ENCODE data around the gene GFER. TPM values are rescaled to one million over a fixed set of nuclear protein-coding genes. Genes with fewer than 3 reads are reported as not detected.

GFER gene
- total and polyA plus RNA-seq, 9 of the 15 experiments (the other 6 are each of a cell fraction or from before 2014, with no cell fraction given), result 4.3 to 53.7 (median 19.8) TPM

- Histone ChIP-seq H3K36me3 (ENCODE audit: control insufficient read depth, insufficient read depth, low read length) (peaks cover 38% of the 10 kb centered on the region), H3K9me1 (ENCODE audit: control insufficient read depth, insufficient read depth, low read length) (no peaks in the 10 kb centered on the region), H3K9ac (ENCODE audit: insufficient read depth in 1 of 2, low read depth in 2 of 2, low read length in 2 of 2) (peak overlapping the region; percentile 75 to 94), H3K79me2 (ENCODE audit: control insufficient read depth, insufficient read depth, low read length) (peaks cover 67% of the 10 kb centered on the region), H3K4me3 (peak overlapping the region; percentile 65), H3K9me3 (replicated peaks; ENCODE audit: control insufficient read depth, insufficient read depth, low read depth, low read length) (no peaks in the 10 kb centered on the region), H3K27me3 (ENCODE audit: control insufficient read depth in 2 of 2, insufficient read depth in 2 of 2, low read length in 2 of 2) (no peaks in the 10 kb centered on the region), H3K4me2 (ENCODE audit: insufficient read depth, low read length) (peak overlapping the region; percentile 100), H2AFZ (ENCODE audit: low read depth, low read length) (no peak overlapping the region), H3K27ac (ENCODE audit: extremely low read depth, low read depth, low read length) (peak overlapping the region; percentile 83), H4K20me1 (replicated peaks; ENCODE audit: control insufficient read depth, insufficient read depth, low read length) (peaks cover 35% of the 10 kb centered on the region), H3K4me1 (replicated peaks in 1 of 2; ENCODE audit: control insufficient read depth in 2 of 2, insufficient read depth in 2 of 2, low read length in 2 of 2) (peaks cover 8 to 49% of the 10 kb centered on the region in 2 experiments; a peak in 4 of 5 replicates)
- intact Hi-C loops (cut with micrococcal nuclease), result no loop called here
- POLR2A ChIA-PET, result interaction anchor here (0.6 to 3.0 kb wide), 17 partner anchors 9 to 1586 kb away, joined by 3 to 13 read pairs (median 3); partner anchors contain the start of genes EME2, MRPS34, MSRB1 and NUBP2
- 4% methylated on average over 19 of the region's 20 CpGs for WGBS (ENCODE audit: insufficient coverage, low coverage, missing lambda C conversion rate)
- TSS peak; percentile 35 for BruUV-seq (replicated peaks)
- ATAC-seq (peak; percentile 53), DNase-seq (ENCODE audit: extremely low read depth in 1 of 4, low spot score in 3 of 4) (peak in 1 of 4 experiments; percentile 75), FAIRE-seq (peak; percentile 81)
- CTCF ChIA-PET (ENCODE audit: low intra/inter-chr PET ratio), result interaction anchor here (0.6 kb wide), 1 partner anchor 1722 kb away, joined by 3 read pairs; no protein-coding TSS in a partner anchor
- in situ Hi-C loops (cut with MboI), result no loop called here
- TF ChIP-seq REST (IDR thresholded peaks at IDR 0.05; ENCODE audit: borderline replicate concordance), result no peak
- no peak for TF ChIP-seq REST (CRISPR knock-in tag; IDR thresholded peaks at IDR 0.05; ENCODE audit: low read depth)
- no peak for TF ChIP-seq RUNX1 (IDR thresholded peaks at IDR 0.05; ENCODE audit: low read depth)
- no peak for TF ChIP-seq NR1H2 (CRISPR knock-in tag; IDR thresholded peaks at IDR 0.05)
- peak; percentile 84 for TF ChIP-seq ZBED1 (IDR thresholded peaks at IDR 0.05)
- TF ChIP-seq RBFOX2 (IDR thresholded peaks at IDR 0.05; ENCODE audit: low read depth, low read length), result peak; percentile 58
- no peak for TF ChIP-seq TAF15 (IDR thresholded peaks at IDR 0.05; ENCODE audit: low read depth, low read length)
- TF ChIP-seq HDAC2 (IDR thresholded peaks at IDR 0.05), result no peak
- TF ChIP-seq TBL1XR1 (IDR thresholded peaks at IDR 0.05; ENCODE audit: low read length in 2 of 2), result peak in 1 of 2 experiments; percentile 18; a peak in 2 of 4 replicates
- TF ChIP-seq ZBTB5 (IDR thresholded peaks at IDR 0.05), result no peak
- TF ChIP-seq NELFE (IDR thresholded peaks at IDR 0.05; ENCODE audit: insufficient read depth, insufficient read length), result no peak
- TF ChIP-seq POLR2B (IDR thresholded peaks at IDR 0.05; ENCODE audit: low read depth, partially characterized antibody), result peak; percentile 92
Observed at GRCh38 chr16:1960665-1961630, 23.0 kb upstream of the GFER start.
